HG03175 (cell line): Measurements from ENCODE around the gene PRKCA.
"Not testable (repeated sequence)": the region's sequence is repeated elsewhere in the genome, so short reads cannot be mapped to it uniquely, and the experiment has no call there.

Source experiments
- ATAC-seq: cut with Tn5 transposase; IDR thresholded peaks from one replicate; pipeline ENCODE4 v1.9.1; 2021; ENCODE audit warnings: mild to moderate bottlenecking, moderate library complexity; ENCODE audit not compliant: unreplicated experiment

The PRKCA gene

DNA sequence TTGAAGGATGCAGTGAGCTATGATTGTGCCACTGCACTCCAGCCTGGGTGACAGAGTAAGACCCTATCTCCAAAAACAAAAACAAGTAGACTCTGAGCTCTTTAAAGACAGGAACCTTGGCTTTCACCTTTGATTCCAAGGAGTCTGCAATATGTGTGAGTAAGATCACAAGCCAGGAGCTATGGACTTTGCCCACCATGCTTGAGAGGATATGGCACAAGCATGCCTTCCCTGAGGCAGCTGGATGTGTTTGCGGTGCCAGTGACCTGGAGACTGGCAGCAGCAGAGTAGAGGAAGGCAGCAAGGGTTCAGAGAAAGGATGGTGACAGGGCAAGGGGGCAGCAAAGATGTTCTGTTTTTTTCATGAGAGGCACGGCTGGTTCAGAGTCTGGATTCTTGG, 14.5 kb upstream of the PRKCA start:
- no peak for ATAC-seq

DNA sequence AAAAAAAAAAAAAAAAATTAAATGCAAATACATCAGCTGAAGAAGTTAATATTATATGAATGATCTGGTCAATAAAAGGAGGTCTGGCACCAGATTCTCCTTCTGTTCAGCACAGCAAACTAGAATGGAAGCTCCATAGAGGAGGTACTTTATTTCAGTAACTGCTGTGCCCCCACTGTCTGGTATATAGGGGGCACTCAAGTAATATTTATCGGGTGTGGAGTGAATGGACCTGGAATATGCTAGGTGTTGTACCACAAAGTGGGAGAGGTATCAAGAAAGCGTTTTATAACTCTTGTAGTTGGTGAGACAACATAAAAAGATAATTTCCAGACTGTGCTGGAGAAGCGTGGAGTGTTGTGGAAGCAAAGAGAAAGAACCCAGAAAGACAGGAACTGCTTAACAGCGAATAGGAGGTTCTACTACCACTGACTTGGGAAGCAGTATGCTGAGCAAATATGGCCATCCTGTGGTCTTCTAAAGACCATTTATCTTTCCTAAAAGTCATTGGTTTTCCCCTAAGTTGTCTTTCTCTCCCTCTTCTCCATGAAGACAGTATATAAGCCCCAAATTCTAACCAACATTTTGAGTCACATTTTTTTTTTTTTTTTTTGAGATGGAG, 12.2 kb upstream of the PRKCA start:
- no peak for ATAC-seq

DNA sequence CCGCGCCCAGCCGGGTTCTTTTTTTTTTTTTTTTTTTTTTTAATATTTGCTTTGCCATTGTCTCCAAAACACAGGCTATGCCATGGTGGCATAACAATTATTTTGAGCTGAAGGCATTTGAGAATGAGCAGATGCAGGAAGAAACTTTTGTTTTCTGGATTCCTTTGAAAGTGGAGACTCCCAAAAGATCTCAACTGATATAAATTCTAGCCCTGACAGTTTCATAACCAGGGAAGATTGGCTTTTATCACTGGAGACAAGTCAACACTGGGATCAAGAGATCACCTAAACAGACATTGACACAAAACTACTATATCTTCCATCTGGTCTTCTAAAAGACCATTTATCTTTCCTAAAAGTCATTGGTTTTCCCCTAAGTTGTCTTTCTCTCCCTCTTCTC, 10.1 kb upstream of the PRKCA start:
- ATAC-seq: no peak

DNA sequence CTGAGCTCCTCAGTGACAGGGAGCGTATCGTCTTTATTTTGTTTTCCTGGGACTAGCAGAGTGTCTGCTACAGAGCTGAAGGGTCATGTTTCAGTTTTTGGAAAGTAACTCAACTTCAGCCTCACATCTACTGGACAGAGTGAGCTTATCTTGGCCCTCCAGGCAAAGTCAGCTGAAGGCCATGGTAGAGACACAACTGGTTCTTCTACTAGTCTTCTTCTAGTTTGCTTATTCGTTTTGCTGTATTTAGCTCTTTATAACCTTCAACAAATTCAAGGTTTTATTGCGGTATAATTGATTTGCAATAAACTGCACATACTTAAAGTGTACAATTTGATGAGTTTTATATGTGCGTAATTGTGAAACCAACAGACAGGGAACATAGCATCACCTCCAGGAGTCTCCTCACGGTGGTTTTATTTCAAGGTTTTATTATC, 6.1 kb upstream of the PRKCA start:
- ATAC-seq: no peak

DNA sequence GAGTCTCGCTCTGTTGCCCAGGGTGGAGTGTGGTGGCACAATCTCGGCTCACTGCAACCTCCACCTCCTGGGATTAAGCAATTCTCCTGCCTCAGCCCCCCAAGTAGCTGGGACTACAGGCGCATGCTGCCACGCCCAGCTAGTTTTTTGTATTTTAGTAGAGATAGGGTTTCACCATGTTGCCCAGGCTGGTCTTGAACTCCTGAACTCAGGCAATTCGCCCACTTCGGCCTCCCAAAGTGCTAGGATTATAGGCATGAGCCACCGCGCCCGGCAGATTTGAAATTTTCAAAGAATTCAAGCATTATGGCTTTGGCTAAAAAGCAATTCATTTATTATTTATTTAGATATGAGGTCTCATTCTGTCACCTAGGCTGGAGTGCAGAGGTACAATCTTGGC, 5.0 kb upstream of the PRKCA start:
- ATAC-seq: not testable (repeated sequence)

DNA sequence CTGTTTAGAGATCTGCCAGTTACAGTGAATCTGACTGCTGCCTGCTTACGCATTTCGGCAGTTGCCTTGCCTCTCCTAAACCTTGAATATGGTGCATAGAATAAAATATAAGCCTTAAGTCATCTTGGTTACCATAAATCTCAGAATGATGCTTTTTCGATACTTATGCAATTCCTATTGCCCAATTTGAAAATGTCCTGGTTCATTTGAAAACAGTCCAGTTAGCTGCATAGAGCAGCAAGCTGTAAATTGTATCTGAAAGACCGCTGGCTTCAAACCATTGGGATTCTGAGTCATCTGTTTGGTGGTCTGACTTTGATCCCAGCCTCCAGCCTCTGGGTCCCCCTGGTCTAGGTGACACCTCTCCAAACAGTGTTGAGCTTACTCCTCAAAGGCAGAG, 2.7 kb upstream of the PRKCA start:
- ATAC-seq: no peak

DNA sequence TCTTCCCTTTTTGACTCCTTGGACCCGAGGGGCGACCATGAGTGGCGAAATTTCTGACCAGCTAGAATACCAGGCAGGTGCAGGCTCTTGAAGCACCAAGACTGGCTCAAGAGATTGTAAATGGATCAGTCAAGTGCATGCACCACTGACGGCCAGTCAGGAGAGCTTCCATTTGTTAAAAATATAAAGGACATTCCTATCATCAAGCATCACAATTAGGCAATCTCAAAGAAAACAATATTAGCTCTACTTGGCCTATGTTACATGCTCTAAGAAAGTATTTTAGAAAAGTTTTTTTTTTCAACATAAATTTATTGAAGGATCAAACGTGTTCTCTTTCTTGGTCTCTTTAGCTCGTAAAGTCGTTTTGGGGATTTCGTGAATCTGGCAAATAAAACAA, 1.5 kb upstream of the PRKCA start:
- no peak for ATAC-seq

DNA sequence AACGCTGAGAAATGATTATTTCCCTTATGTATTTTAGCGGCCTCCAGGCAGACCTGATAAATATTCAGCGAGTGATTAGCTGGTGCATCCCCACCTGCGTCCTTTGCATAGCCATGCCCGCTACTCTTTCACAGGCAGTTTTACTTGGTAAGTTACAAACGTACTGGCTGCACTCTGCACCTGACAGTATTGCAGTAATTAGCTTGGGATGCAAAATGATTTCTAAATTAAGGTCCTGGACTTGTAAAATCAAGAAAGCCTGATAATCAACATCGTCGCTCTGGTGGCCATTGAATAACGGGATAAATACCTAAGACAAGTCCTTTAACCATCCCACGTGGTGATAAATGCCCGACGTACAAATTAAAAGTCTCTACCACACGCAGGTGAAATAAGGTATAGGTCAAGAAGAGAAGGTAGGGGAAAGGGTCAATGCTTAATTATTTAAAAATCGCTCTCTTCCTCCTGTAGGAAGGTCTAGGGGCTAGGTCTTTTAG, 998 bp upstream of the PRKCA start:
- ATAC-seq: no peak

DNA sequence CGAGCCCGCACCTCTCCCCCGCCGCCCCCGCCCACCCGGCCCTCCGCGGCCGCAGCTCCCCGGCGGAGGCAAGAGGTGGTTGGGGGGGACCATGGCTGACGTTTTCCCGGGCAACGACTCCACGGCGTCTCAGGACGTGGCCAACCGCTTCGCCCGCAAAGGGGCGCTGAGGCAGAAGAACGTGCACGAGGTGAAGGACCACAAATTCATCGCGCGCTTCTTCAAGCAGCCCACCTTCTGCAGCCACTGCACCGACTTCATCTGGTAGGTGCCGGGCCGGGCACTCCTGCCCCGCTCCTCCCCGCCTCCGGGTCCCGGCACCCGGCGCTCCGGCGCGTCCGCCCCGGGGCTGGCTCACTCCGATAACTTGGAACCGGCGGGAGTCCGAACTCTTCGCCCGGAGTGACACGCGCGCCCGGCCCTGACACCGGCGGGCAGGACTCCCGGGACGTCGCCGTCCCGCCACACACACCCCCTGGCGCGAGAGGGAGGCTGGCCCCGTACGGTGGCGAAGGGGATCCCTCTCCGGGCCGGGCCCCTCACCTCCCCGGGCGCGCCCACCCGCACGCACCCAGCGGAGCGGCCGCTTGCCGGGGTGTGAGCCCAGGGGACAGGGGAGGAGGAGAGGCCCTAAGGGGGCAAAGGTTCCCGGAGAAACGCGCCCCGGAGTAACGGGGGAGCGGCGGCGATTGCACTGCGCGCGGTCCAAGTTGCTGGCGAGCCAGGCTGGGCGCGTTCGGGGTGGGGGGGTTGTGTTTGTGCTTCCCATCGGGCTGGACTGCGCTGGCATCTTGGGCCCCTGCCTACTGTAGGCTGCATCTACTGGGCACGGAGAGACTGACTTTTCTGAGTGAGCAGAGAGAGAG, 581 bp downstream of the PRKCA start:
- peak; percentile 33 for ATAC-seq

DNA sequence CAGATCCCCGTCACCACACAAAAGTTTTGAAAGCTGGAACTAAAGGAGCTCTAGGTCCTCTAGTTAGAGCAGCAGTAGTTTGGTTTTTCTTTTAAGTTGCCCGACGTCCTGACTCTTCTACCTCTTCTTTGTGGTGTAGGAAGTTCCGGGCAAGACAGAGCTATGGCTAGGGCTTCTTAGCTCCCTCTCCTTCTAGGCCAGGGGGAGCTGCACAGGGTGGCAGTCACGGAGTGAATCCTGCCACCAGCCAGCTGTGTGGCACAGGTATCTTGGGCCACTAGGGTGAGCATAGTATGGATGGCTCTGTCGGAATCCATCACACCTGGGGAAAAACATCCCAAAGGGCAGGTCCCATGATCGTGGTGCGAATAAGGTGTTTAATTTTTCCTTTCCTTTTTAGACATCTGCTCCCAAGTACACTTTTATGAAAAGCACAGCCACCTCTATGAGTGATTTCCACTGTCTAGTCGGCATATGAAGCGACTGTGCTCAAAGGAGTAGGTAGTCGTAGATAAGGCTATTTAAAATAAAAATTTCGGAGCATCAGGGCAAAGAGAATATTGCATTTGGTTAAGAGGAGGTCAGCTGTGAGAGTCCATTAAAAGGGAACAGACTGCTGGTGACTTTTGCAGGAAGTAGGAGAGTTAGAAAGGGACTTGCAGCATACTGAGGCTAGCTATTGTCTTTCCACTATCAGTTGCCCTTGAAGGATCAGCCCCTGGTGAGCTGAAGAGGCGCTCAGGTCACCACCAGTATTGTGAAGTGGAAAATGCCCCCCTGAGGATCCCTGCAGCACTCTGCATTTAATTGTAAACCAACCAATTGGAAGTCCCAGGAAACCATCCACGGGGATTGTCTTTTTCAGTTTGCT, 2.1 kb downstream of the PRKCA start:
- no peak for ATAC-seq

DNA sequence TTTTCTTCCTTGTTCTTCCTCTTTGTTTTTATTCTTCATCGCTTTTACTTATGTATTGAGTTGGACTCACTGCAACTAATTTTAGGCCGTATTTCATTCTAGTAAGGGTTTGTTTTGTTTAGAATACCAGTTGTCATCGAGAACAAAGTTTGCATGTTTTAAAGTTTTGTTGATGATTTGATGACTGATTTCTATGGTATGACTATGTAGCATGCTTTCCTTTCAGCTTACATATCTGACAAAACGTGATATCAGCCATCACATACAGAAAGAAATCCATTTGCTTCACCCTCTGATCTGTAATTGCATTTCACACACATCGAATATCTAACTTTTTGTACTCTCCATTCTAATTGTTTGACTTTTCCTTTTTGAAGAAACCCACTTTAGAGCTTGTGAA, 4.0 kb downstream of the PRKCA start:
- ATAC-seq: no peak

DNA sequence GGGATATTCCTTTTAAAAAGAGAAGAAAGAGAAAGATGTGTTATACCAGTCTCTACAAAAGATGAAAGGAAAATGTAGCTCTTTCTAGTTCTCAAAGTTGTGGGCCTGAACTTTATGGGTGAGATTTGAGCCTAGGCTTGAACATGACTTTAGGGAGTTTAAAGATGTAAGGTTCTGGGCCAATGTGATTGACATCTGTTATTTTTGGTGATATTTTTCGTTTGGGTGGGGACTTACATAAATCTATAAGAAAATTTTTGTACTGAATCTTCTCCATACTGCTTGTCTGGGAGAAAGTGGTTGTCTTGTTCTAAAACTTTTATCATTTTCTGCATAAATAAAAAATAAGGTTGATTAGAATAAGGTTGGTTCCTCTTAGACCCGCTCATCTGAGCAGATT, 4.8 kb downstream of the PRKCA start:
- no peak for ATAC-seq

DNA sequence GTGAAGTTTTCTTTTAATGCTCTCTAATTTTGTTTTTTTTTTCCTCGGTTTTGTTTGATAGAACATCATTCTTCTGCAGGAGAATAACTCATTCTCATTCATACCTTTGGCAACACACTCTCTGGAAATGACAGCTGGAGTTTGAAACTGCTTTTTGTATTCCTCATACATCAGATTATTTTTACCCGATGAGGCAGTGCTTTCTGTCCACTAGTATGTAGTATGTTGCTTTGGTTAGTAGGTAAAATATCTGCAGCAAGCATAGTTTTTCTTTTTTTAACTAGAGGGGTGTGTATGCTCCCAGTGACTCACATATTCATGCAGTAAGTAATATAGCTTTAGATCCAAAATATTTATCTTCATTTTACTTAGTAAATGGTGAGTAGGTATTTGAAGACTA, 6.4 kb downstream of the PRKCA start:
- no peak for ATAC-seq

DNA sequence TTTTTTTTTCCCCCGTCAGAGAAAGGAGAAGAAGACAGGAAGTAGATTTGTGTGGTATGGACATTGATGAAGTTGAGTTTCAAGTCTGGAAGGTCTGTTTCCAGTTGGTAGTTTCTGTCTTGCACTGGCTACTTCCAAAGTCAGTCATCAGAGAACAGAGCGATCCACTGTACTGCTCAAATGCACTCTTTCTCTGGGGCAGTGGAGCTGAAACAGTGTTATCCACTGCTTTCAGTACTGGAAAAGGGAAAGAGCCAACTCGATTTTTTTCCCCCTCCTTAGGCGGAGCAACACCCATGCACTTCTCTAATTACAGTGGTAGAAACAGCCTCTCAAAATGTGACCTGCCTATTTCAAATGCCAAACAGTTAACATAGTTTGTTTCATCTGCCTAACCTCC, 7.4 kb downstream of the PRKCA start:
- no peak for ATAC-seq

DNA sequence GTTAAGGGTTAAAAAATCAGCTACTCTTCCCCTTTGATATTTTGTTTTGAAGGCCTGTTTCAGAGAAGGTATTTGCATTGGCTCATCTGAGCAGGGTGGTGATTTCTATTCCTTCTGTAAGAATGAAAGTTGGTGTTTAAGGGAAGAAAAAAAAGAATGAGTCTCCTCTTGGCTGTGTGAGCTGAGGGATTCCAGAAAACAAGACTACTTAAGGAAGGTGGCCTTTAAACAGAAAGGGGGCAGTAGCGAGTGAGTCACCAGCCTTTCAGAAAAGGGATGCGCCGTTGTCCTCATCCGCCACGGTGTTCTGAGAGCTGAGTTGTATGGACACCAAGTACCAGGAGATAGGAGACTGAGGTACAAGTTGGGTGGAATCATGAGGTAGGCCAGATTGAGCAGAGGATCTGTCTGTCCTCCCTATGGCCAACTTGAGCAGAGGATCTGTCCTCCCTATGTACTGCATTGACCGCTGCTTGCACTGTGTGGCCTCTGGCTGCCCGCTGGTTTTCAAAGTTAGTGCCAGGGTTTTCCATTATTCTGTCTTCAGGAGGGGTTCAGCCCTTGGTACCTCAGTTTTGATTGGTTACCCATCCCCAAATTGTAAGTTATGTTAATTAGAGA, 8.2 kb downstream of the PRKCA start:
- no peak for ATAC-seq

DNA sequence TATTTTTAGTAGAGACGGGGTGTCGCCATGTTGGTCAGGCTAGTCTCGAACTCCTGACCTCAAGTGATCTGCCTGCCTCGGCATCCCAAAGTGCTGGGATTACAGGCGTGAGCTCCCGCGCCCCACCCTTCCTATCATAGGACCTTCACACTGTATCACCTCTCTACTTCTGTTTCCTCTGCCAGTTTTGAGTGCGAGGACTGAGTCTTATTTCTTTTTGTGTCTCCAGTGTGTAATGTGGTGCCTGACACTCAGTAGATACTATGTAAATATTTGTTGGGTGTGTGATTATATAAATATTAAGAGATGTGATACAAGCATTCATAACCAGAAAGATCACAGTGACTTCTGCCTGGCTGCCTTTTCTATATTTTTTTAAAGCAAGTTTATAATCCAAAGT, 10.5 kb downstream of the PRKCA start:
- no peak for ATAC-seq

DNA sequence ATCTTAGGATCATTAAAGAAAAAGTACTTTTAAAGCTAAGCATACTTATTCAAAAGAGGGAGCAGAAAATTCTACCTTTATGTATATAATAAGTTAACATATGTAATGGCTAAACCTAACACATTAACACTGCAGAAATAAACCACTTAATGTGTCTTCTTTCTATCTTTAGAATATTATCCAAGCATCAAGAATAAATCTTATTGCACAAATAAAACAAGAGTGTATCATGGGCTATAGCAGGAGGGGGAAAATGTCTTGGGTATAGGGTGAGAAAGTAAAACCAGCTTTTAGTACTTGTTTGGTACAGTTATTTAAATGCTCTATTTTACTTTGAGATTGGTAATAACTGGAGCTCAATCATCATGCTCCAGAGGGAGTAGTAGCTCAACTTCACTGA, 10.9 kb downstream of the PRKCA start:
- ATAC-seq: no peak

DNA sequence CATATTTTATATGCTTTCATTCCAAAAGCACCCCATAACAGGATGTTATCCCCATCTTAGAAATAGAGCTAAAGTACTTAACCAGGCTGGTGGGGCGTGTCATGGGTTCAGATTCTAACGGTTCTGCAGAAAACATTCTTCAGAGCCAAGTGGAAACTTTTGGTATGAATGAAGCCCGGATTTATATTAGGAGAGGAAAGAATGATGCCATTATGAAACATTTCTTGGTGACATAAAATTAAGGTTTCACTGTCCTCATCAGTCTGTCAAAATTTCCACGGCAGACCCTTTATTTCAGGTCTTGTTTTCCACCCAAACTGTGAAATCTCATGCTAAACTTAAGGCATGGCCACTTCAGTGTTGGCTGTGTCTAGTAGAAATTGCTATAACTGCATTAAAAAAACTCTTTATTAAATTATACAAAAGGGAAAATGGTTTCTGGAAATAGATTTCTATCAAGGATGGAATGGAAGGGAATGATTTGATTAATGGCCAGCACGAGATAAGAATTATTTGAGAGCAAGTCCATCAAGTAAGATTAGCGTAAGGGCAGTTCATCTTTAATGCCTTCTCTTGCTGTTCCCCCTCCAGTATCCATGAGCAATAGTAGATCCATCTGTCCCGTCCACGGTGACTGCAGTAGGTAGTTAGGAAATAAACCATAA, 11.7 kb downstream of the PRKCA start:
- ATAC-seq: no peak

DNA sequence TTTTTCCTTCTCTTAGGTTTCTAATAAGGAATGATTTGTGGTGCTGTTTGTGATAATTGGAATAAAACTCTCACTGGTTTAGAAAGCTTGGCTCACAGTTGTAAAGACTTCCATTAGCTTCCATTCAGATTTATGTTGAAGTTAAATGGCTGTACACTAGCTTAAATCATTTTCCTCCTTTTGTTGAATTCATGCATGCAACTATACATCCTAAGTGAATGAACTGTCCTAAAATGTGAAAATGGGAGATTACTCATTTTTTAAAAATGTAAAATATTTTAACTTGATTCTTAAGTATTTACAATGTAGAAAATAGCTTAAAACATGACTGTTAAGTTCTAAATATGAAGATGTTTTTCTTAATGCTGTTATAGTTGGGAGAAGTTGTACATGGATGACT, 15.2 kb downstream of the PRKCA start:
- no peak for ATAC-seq

DNA sequence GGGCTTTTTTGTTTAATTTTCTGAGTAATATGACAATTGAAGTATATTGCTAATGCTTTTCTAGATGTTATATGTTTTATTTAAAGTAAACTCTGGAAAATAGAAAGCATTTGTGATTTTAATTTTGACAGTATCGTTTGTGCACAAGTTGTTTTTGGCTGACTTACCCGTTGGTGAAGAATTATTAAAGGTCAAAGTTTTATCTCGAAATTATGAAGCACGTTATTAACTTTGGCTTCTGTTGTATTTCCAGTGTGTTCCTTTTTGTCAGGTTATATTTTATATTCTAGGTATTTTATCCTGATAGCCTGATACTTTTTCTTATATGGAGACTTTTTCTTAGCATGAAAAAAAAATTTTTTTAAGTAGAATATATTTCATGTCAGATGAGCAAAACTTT, 16.8 kb downstream of the PRKCA start:
- no peak for ATAC-seq

DNA sequence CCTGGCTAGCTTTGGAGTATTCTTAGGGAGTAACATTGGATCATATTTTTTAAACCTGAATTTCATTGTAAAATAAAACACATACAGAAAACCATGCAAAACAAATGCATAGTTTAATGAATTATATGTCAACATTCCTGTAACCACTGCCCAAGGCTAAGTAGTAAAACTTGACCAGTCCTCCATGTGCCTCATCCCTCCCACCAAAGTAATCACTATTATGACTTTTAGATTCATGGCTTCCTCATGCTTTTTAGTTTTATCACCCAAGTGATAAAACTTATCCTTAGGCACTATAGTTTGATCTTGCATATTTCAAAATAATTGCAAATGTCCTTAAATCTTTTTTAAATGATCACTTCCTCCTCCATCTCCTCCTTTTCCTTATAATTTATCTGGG, 20.4 kb downstream of the PRKCA start:
- no peak for ATAC-seq
